SK-N-SH (cell line): ENCODE data around the gene RBM42. TPM values are rescaled to one million over a fixed set of nuclear protein-coding genes. Genes with fewer than 3 reads are reported as not detected.

ENCODE experiments used
- CTCF ChIA-PET: fragments of 300-600, 350-600 bp; formaldehyde crosslinking; extraction: SDS; loops from one replicate; lab custom pipeline; 2021; lab: Yijun Ruan, JAX
- POLR2A ChIA-PET: fragments of 350-600 bp; sonication (Branson Sonifier 250); formaldehyde crosslinking; extraction: SDS; loops from one replicate; lab custom pipeline; 2020; ENCODE audit warnings: antibody characterized with exemption, inconsistent platforms; lab: Yijun Ruan, JAX
- DNase-seq: peaks from one replicate; pipeline ENCODE4 v3.0.0; 2012
- H2AFZ ChIP-seq: fragments of 200-600 bp; sonication (generic); 2 replicates; pipeline ENCODE4 v1.8.1; 2016; ENCODE audit warnings: antibody characterized with exemption, mild to moderate bottlenecking, low read depth
- H3F3A ChIP-seq: fragments of 200-600 bp; sonication (generic); replicated peaks from 2 replicates; pipeline ENCODE3; 2016; ENCODE audit warnings: antibody characterized with exemption, mild to moderate bottlenecking; ENCODE audit not compliant: insufficient read depth
- H3K27ac ChIP-seq, 2 experiments: fragments of 200-500 bp in 1 of 2; fragments of 200-600 bp in 1 of 2; sonication (Bioruptor generic) in 1 of 2; sonication (generic), shearing (Covaris generic) in 1 of 2; 2 replicates each; pipeline versions ENCODE4 v1.5.1 to v1.6.1; 2014 to 2016; ENCODE audit warnings: low read depth in 2 of 2, inconsistent platforms in 1 of 2, low read length in 1 of 2, mild to moderate bottlenecking in 1 of 2, mixed read lengths in 1 of 2
- H3K27me3 ChIP-seq: fragments of 200-600 bp; sonication (generic), shearing (Covaris generic); 2 replicates; pipeline ENCODE4 v1.6.1; 2016; ENCODE audit warnings: mixed run types; ENCODE audit not compliant: insufficient read depth
- H3K36me3 ChIP-seq, 2 experiments: fragments of 200-500 bp in 1 of 2; fragments of 200-600 bp in 1 of 2; sonication (Bioruptor generic) in 1 of 2; sonication (generic) in 1 of 2; replicated peaks in 1 of 2; 2 replicates each; pipeline versions ENCODE3 to v1.5.1; 2014 to 2016; ENCODE audit warnings: low read length in 1 of 2, mild to moderate bottlenecking in 1 of 2; ENCODE audit not compliant: insufficient read depth in 2 of 2, control insufficient read depth in 1 of 2
- H3K4me1 ChIP-seq, 2 experiments: fragments of 200-500 bp in 1 of 2; fragments of 200-600 bp in 1 of 2; sonication (Bioruptor generic) in 1 of 2; sonication (generic), shearing (Covaris generic) in 1 of 2; 2 replicates each; pipeline versions ENCODE4 v1.5.1 to v1.6.1; 2014 to 2016; ENCODE audit warnings: low read depth in 1 of 2, low read length in 1 of 2, mixed run types in 1 of 2; ENCODE audit not compliant: insufficient read depth in 2 of 2, control insufficient read depth in 1 of 2
- H3K4me2 ChIP-seq: fragments of 200-600 bp; sonication (generic), shearing (Covaris generic); 2 replicates; pipeline ENCODE4 v1.6.1; 2017; ENCODE audit warnings: mixed run types
- H3K4me3 ChIP-seq, 2 experiments: fragments of 200-500 bp in 1 of 2; fragments of 200-600 bp in 1 of 2; sonication (Bioruptor generic) in 1 of 2; sonication (generic), shearing (Covaris generic) in 1 of 2; 2 replicates each; pipeline versions ENCODE4 v1.5.1 to v1.8.1; 2014 to 2016; ENCODE audit warnings: low read depth in 2 of 2, inconsistent platforms in 1 of 2, low read length in 1 of 2, mild to moderate bottlenecking in 1 of 2, mixed read lengths in 1 of 2, moderate library complexity in 1 of 2
- H3K79me2 ChIP-seq: fragments of 200-600 bp; sonication (generic); 2 replicates; pipeline ENCODE4 v1.8.1; 2017; ENCODE audit warnings: mild to moderate bottlenecking; ENCODE audit not compliant: insufficient read depth
- H3K9ac ChIP-seq: fragments of 200-600 bp; sonication (generic); 2 replicates; pipeline ENCODE4 v1.6.1; 2017; ENCODE audit warnings: mixed run types
- H3K9me2 ChIP-seq: fragments of 200-600 bp; sonication (generic); 2 replicates; pipeline ENCODE4 v1.6.1; 2017; ENCODE audit warnings: mixed run types
- H3K9me3 ChIP-seq: fragments of 200-600 bp; sonication (generic); 2 replicates; pipeline ENCODE4 v1.6.1; 2017; ENCODE audit warnings: mixed run types, mild to moderate bottlenecking, moderate library complexity
- H4K20me1 ChIP-seq: fragments of 200-600 bp; sonication (generic); 2 replicates; pipeline ENCODE4 v1.6.1; 2017; ENCODE audit warnings: mild to moderate bottlenecking, mixed run types; ENCODE audit not compliant: insufficient read depth
- CHD2 ChIP-seq: fragments of 150-350 bp; IDR thresholded peaks from 2 replicates; pipeline ENCODE4 v1.6.1; 2018; ENCODE audit warnings: low read length; ENCODE audit not compliant: partially characterized antibody
- EP300 ChIP-seq, 2 experiments: IDR thresholded peaks; 2 replicates each; pipeline versions ENCODE4 v1.4.0 to v1.6.1; 2012; ENCODE audit warnings: borderline replicate concordance in 1 of 2, low read depth in 1 of 2, low read length in 1 of 2
- FOXJ3 ChIP-seq: sonication (generic); formaldehyde crosslinking; IDR thresholded peaks from 2 replicates; pipeline ENCODE4 v1.5.1; 2020; ENCODE audit warnings: mild to moderate bottlenecking, missing genetic modification reagents
- FOXM1 ChIP-seq: IDR thresholded peaks from 2 replicates; pipeline ENCODE4 v1.4.0; 2012; ENCODE audit warnings: low read depth, mild to moderate bottlenecking
- GABPA ChIP-seq: IDR thresholded peaks from 2 replicates; pipeline ENCODE4 v1.4.0; 2012; ENCODE audit warnings: low read depth, mild to moderate bottlenecking
- GATA2 ChIP-seq: sonication (generic); formaldehyde crosslinking; IDR thresholded peaks from 2 replicates; pipeline ENCODE4 v1.5.0; 2020; ENCODE audit warnings: mild to moderate bottlenecking, missing genetic modification reagents
- IRF3 ChIP-seq: fragments of 150-350 bp; IDR thresholded peaks from 2 replicates; pipeline ENCODE4 v1.6.1; 2016; ENCODE audit warnings: mild to moderate bottlenecking, low read depth, low read length
- MEF2A ChIP-seq: IDR thresholded peaks from 2 replicates; pipeline ENCODE4 v1.4.0; 2012; ENCODE audit warnings: low read depth, borderline replicate concordance
- NFIC ChIP-seq: IDR thresholded peaks from 2 replicates; pipeline ENCODE4 v1.4.0; 2012; ENCODE audit warnings: borderline replicate concordance
- PBX3 ChIP-seq: IDR thresholded peaks from 2 replicates; pipeline ENCODE4; 2012
- POLR2AphosphoS5 ChIP-seq: IDR thresholded peaks from 2 replicates; pipeline ENCODE4 v1.6.1; 2012; ENCODE audit warnings: low read depth, low read length
- RAD21 ChIP-seq: IDR thresholded peaks from 2 replicates; pipeline ENCODE4 v1.6.1; 2012; ENCODE audit warnings: mild to moderate bottlenecking, low read length
- RCOR1 ChIP-seq: fragments of 150-350 bp; IDR thresholded peaks from 2 replicates; pipeline ENCODE4 v1.6.1; 2017; ENCODE audit warnings: antibody characterized with exemption, low read length
- REST ChIP-seq: IDR thresholded peaks from 2 replicates; pipeline ENCODE4 v1.6.1; 2012; ENCODE audit warnings: mild to moderate bottlenecking, low read depth, low read length, moderate library complexity
- RXRA ChIP-seq: IDR thresholded peaks from 2 replicates; pipeline ENCODE4 v1.4.0; 2012; ENCODE audit warnings: low read depth, mild to moderate bottlenecking, borderline replicate concordance
- SIN3A ChIP-seq: IDR thresholded peaks from 2 replicates; pipeline ENCODE4 v1.6.1; 2012; ENCODE audit warnings: low read depth, mild to moderate bottlenecking, low read length, moderate library complexity, borderline replicate concordance
- TAF1 ChIP-seq: IDR thresholded peaks from 2 replicates; pipeline ENCODE4 v1.6.1; 2012; ENCODE audit warnings: low read depth, mild to moderate bottlenecking, low read length, moderate library complexity, borderline replicate concordance
- TCF12 ChIP-seq: IDR thresholded peaks from 2 replicates; pipeline ENCODE4 v1.4.0; 2012
- YY1 ChIP-seq: IDR thresholded peaks from 2 replicates; pipeline ENCODE4 v1.4.0; 2012; ENCODE audit warnings: low read depth, mild to moderate bottlenecking
- WGBS: methylation state at CpG from one replicate; pipeline ENCODE4 v1.1.6; 2017; ENCODE audit warnings: low lambda C conversion rate; 5-methylcytosine and 5-hydroxymethylcytosine counted together
- polyA plus RNA-seq, 3 experiments: library from polyadenylated mRNA; depleted of rRNA; stranded (reverse); fragments of >200 nt; gene quantifications; 2 replicates each; pipeline ENCODE4 v1.2.3, GENCODE V29; 2012
- TF ChIP-seq, protein P1 (sequence below): IDR thresholded peaks from 2 replicates; pipeline ENCODE4 v1.4.0; 2012; ENCODE audit warnings: low read depth
- TF ChIP-seq, protein P2 (sequence below): fragments of 150-350 bp; IDR thresholded peaks from 2 replicates; pipeline ENCODE4 v1.6.1; 2017; ENCODE audit warnings: antibody characterized with exemption, low read length, low read depth, borderline replicate concordance
- TF ChIP-seq, protein P3 (sequence below): IDR thresholded peaks from 2 replicates; pipeline ENCODE4 v1.4.0; 2012; ENCODE audit warnings: low read depth, borderline replicate concordance

Gene RBM42
- polyA plus RNA-seq, 1 of the 3 experiments (the other 2 are of a cell fraction): 69.9 TPM

DNA sequence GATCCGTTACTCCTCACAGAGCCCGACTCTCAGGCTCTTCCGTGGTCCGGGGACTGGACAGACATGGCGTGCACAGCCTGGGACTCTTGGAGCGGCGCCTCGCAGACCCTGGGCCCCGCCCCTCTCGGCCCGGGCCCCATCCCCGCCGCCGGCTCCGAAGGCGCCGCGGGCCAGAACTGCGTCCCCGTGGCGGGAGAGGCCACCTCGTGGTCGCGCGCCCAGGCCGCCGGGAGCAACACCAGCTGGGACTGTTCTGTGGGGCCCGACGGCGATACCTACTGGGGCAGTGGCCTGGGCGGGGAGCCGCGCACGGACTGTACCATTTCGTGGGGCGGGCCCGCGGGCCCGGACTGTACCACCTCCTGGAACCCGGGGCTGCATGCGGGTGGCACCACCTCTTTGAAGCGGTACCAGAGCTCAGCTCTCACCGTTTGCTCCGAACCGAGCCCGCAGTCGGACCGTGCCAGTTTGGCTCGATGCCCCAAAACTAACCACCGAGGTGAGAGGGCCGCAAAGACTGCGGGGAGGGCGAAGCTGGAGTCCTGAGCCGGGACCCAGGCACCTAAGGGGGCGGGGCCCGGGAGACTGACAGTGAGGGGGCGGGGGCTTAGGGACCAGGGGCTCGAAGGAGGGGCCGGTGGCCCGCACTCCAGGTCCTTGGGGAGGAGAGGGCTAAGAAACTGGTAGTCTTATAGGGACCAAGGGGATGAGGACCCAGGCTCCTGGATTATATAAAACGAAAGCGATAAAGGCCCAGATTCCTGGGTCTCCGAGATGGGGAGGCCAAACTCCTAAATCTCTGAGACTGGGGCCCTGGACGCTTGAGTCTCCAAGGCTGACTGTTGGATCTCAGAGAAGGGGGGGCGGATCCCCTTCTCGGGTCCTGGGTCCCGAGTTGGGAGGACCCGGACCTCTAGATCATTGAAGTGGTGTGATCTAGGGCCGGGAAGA, 14.7 kb downstream of the RBM42 start:
- H4K20me1 ChIP-seq: no peaks in the 10 kb centered on the region
- H3K79me2 ChIP-seq: peaks cover 4% of the 10 kb centered on the region
- peak overlapping the region; percentile 68 for H3K9ac ChIP-seq
- H3F3A ChIP-seq: peaks cover 26% of the 10 kb centered on the region
- H3K9me3 ChIP-seq: no peaks in the 10 kb centered on the region
- ChIA-PET POLR2A (interaction anchor here (0.6 to 1.6 kb wide), 3 partner anchors 31 to 130 kb away, joined by 3 read pairs; partner anchors contain the start of gene HAUS5), CTCF (interaction anchor here (0.6 to 2.6 kb wide), 3 partner anchors 13 to 88 kb away, joined by 3 to 10 read pairs (median 4); no protein-coding TSS in a partner anchor)
- WGBS: under 1% methylated on average over 32 of the region's 69 CpGs
- H3K36me3 ChIP-seq: no peaks in the 10 kb centered on the region
- H2AFZ ChIP-seq: peak overlapping the region; percentile 98
- peak; percentile 96 for DNase-seq
- H3K4me3 ChIP-seq: peak overlapping the region; percentile 64 to 76
- H3K27me3 ChIP-seq: no peaks in the 10 kb centered on the region
- peak overlapping the region; percentile 58 to 83 for H3K27ac ChIP-seq
- H3K4me1 ChIP-seq: peaks cover 4 to 19% of the 10 kb centered on the region in 2 experiments; a peak in 1 of 4 replicates
- peak overlapping the region; percentile 85 for H3K4me2 ChIP-seq
- no peaks in the 10 kb centered on the region for H3K9me2 ChIP-seq
- TF ChIP-seq RXRA (no peak), CHD2 (peak; percentile 21), EP300 (IDR thresholded peaks at IDR 0.05; ENCODE audit: borderline replicate concordance in 1 of 2, low read depth in 1 of 2, low read length in 1 of 2) (no peak), SIN3A (no peak), NFIC (peak; percentile 9; the same call in 1 of the 2 replicates), YY1 (no peak), PBX3 (peak; percentile 91), MEF2A (no peak), GATA2 (CRISPR knock-in tag) (no peak), IRF3 (no peak), TCF12 (no peak), GABPA (no peak), FOXJ3 (no peak), TAF1 (peak; percentile 86; the same call in 1 of the 2 replicates), FOXM1 (no peak), RCOR1 (no peak; the same call in 1 of the 2 replicates), REST (no peak), POLR2AphosphoS5 (peak; percentile 88), RAD21 (no peak)
- TF ChIP-seq, protein P1, sequence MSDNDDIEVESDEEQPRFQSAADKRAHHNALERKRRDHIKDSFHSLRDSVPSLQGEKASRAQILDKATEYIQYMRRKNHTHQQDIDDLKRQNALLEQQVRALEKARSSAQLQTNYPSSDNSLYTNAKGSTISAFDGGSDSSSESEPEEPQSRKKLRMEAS: peak; percentile 68
- TF ChIP-seq, protein P2, sequence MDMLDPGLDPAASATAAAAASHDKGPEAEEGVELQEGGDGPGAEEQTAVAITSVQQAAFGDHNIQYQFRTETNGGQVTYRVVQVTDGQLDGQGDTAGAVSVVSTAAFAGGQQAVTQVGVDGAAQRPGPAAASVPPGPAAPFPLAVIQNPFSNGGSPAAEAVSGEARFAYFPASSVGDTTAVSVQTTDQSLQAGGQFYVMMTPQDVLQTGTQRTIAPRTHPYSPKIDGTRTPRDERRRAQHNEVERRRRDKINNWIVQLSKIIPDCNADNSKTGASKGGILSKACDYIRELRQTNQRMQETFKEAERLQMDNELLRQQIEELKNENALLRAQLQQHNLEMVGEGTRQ: no peak
- TF ChIP-seq, protein P3, sequence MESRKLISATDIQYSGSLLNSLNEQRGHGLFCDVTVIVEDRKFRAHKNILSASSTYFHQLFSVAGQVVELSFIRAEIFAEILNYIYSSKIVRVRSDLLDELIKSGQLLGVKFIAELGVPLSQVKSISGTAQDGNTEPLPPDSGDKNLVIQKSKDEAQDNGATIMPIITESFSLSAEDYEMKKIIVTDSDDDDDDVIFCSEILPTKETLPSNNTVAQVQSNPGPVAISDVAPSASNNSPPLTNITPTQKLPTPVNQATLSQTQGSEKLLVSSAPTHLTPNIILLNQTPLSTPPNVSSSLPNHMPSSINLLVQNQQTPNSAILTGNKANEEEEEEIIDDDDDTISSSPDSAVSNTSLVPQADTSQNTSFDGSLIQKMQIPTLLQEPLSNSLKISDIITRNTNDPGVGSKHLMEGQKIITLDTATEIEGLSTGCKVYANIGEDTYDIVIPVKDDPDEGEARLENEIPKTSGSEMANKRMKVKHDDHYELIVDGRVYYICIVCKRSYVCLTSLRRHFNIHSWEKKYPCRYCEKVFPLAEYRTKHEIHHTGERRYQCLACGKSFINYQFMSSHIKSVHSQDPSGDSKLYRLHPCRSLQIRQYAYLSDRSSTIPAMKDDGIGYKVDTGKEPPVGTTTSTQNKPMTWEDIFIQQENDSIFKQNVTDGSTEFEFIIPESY: no peak
